ENCODE measurements around the gene CARF. TPM values are rescaled to one million over a fixed set of nuclear protein-coding genes. Genes with fewer than 3 reads are reported as not detected.

Gene CARF
- total RNA-seq, 1 experiment from 2014 or later = 5.8 TPM

DNA sequence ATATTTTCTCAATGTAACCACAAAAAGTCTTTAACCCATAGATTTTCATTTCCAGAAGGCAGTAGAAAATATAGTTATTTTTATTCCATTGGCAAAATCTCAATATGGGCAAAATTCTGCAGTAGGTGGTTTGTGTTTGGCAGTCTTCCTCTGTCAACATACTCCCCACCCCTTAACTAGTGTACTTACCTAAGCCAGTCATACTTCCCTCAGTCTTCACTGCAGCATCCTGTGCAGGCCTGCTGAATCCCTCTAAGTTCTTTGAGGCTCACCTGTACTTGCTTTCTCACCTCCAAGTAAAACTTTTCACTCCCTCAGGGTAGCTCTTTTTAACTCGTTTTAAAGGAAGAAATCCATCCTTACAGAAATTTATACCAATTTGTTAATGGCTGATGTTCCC lies 6.8 kb downstream of the CARF start:
- Mint-ChIP-seq H3K9me3 (ENCODE audit: low read depth, unreplicated experiment) (no peaks in the 10 kb centered on the region), H3K36me3 (ENCODE audit: insufficient read depth, unreplicated experiment) (no peaks in the 10 kb centered on the region), H3K4me3 (ENCODE audit: low read depth, unreplicated experiment) (no peak overlapping the region), H3K27me3 (ENCODE audit: unreplicated experiment) (no peaks in the 10 kb centered on the region), H3K4me1 (ENCODE audit: low read depth, unreplicated experiment) (no peaks in the 10 kb centered on the region), H3K27ac (ENCODE audit: unreplicated experiment) (no peak overlapping the region)
- no TSS peak for BruUV-seq (replicated peaks)
- DNase-seq = no peak
- TF ChIP-seq, protein P1, sequence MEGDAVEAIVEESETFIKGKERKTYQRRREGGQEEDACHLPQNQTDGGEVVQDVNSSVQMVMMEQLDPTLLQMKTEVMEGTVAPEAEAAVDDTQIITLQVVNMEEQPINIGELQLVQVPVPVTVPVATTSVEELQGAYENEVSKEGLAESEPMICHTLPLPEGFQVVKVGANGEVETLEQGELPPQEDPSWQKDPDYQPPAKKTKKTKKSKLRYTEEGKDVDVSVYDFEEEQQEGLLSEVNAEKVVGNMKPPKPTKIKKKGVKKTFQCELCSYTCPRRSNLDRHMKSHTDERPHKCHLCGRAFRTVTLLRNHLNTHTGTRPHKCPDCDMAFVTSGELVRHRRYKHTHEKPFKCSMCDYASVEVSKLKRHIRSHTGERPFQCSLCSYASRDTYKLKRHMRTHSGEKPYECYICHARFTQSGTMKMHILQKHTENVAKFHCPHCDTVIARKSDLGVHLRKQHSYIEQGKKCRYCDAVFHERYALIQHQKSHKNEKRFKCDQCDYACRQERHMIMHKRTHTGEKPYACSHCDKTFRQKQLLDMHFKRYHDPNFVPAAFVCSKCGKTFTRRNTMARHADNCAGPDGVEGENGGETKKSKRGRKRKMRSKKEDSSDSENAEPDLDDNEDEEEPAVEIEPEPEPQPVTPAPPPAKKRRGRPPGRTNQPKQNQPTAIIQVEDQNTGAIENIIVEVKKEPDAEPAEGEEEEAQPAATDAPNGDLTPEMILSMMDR (IDR thresholded peaks at IDR 0.05; ENCODE audit: unreplicated experiment) = no peak
- CTCF ChIA-PET = interaction anchor here (0.6 kb wide), 1 partner anchor 25 kb away, joined by 4 read pairs; no protein-coding TSS in a partner anchor
- intact Hi-C loops (cut with micrococcal nuclease; ENCODE audit: unreplicated experiment) = no loop called here

DNA sequence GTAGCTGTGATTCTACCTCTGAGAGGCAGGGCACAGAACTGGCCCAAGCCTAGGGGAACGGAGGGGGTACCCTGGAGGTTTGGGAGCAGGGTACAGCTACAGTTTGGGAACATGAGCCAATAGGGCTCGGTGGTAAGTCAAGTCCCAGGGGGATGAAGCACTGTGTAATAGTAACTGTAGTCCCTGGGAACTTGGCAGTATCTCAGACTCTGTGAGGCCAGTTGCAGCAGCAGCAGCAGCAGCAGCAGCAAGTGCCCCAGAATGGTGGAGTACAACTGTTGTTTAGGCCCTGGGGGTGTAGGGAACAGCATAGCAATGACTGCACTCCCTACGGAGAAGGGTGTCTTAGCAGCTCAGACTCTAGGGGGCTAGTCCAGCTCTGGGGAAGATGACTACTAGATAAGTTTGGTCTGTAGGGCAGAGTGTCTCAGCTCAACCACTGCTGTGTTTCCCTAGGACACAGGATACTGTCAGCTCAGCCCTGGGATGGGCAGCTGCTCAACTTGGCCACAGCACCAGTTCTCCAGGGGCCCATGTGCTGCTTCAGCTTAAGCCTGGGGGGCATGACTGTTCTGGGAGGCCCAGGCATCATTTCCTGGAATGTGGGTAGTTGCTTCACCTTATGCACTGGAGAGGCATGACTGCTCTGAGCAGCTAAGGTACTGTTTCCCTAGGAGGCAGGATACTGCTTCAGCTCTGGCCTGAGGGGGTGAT lies 20.5 kb downstream of the CARF start:
- no peaks in the 10 kb centered on the region for H3K36me3 Mint-ChIP-seq (ENCODE audit: insufficient read depth, unreplicated experiment)
- no peak overlapping the region for H3K27ac Mint-ChIP-seq (ENCODE audit: unreplicated experiment)
- CTCF ChIA-PET = no interaction called here
- H3K4me1 Mint-ChIP-seq (ENCODE audit: low read depth, unreplicated experiment) = no peaks in the 10 kb centered on the region
- H3K9me3 Mint-ChIP-seq (ENCODE audit: low read depth, unreplicated experiment) = no peaks in the 10 kb centered on the region
- TF ChIP-seq, protein P1 (IDR thresholded peaks at IDR 0.05; ENCODE audit: unreplicated experiment) = no peak
- no TSS peak for BruUV-seq (replicated peaks)
- no peak for DNase-seq
- intact Hi-C loops (cut with micrococcal nuclease; ENCODE audit: unreplicated experiment) = no loop called here
- no peaks in the 10 kb centered on the region for H3K27me3 Mint-ChIP-seq (ENCODE audit: unreplicated experiment)
- no peak overlapping the region for H3K4me3 Mint-ChIP-seq (ENCODE audit: low read depth, unreplicated experiment)

DNA sequence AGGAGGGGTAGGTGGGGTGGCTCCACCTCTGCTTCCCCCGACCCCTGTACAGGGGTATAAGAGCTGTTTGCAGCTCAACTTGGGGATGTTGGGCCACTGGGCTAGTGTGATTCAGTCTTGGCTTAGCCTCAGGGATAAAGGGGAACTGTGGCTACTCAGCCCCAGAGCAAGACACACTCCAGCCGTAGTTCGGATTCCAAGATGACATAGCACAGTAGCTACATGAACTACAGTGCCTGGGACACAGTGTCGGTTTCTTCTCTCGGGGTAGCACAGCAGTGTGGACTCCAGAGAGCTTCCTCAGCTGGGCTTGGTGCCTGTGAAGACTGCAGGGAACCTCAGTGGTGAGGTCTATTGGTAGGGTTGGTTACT lies 21.1 kb downstream of the CARF start:
- no TSS peak for BruUV-seq (replicated peaks)
- H3K9me3 Mint-ChIP-seq (ENCODE audit: low read depth, unreplicated experiment) = no peaks in the 10 kb centered on the region
- TF ChIP-seq, protein P1 (IDR thresholded peaks at IDR 0.05; ENCODE audit: unreplicated experiment) = no peak
- no peak overlapping the region for H3K27ac Mint-ChIP-seq (ENCODE audit: unreplicated experiment)
- intact Hi-C loops (cut with micrococcal nuclease; ENCODE audit: unreplicated experiment) = no loop called here
- CTCF ChIA-PET = no interaction called here
- no peak for DNase-seq
- H3K4me1 Mint-ChIP-seq (ENCODE audit: low read depth, unreplicated experiment) = no peaks in the 10 kb centered on the region
- no peaks in the 10 kb centered on the region for H3K36me3 Mint-ChIP-seq (ENCODE audit: insufficient read depth, unreplicated experiment)
- H3K27me3 Mint-ChIP-seq (ENCODE audit: unreplicated experiment) = no peaks in the 10 kb centered on the region
- H3K4me3 Mint-ChIP-seq (ENCODE audit: low read depth, unreplicated experiment) = no peak overlapping the region

DNA sequence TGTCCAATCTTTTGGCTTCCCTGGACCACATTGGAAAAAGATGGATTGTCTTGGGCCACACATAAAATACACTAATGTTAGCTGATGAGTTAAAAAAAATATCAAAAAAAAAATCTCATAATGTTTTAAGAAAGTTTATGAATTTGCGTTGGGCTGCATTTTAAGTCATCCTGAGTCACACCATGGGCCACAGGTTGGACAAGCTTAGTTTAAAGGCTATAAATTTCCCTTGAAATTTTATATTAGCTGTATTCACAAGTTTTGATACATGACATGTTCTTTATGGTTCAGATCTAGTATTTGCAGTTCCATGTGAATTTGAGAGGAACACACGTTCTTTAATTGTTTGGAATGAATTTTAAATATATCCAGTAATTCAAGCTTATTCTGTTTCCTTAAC lies 21.9 kb downstream of the CARF start:
- DNase-seq = no peak
- no peak overlapping the region for H3K4me3 Mint-ChIP-seq (ENCODE audit: low read depth, unreplicated experiment)
- BruUV-seq (replicated peaks) = no TSS peak
- CTCF ChIA-PET = no interaction called here
- intact Hi-C loops (cut with micrococcal nuclease; ENCODE audit: unreplicated experiment) = no loop called here
- H3K36me3 Mint-ChIP-seq (ENCODE audit: insufficient read depth, unreplicated experiment) = no peaks in the 10 kb centered on the region
- no peaks in the 10 kb centered on the region for H3K27me3 Mint-ChIP-seq (ENCODE audit: unreplicated experiment)
- no peak overlapping the region for H3K27ac Mint-ChIP-seq (ENCODE audit: unreplicated experiment)
- TF ChIP-seq, protein P1 (IDR thresholded peaks at IDR 0.05; ENCODE audit: unreplicated experiment) = no peak
- H3K9me3 Mint-ChIP-seq (ENCODE audit: low read depth, unreplicated experiment) = no peaks in the 10 kb centered on the region
- H3K4me1 Mint-ChIP-seq (ENCODE audit: low read depth, unreplicated experiment) = no peaks in the 10 kb centered on the region
